HEK293 (cell line): Measurements from ENCODE around the gene FUOM.
A peak's percentile ranks its signal among the peaks of the same experiment; 100 is the strongest.

Experiments used
- ATF2 ChIP-seq: fragments of 450-650 bp; formaldehyde crosslinking; IDR thresholded peaks from 2 replicates; pipeline ENCODE4 v1.5.1; 2016; ENCODE audit warnings: missing biosample characterization, missing genetic modification characterization, low read depth
- ZIC2 ChIP-seq: fragments of 450-650 bp; formaldehyde crosslinking; IDR thresholded peaks from 2 replicates; pipeline ENCODE4 v1.5.1; 2016; ENCODE audit warnings: missing biosample characterization, missing genetic modification characterization

DNA sequence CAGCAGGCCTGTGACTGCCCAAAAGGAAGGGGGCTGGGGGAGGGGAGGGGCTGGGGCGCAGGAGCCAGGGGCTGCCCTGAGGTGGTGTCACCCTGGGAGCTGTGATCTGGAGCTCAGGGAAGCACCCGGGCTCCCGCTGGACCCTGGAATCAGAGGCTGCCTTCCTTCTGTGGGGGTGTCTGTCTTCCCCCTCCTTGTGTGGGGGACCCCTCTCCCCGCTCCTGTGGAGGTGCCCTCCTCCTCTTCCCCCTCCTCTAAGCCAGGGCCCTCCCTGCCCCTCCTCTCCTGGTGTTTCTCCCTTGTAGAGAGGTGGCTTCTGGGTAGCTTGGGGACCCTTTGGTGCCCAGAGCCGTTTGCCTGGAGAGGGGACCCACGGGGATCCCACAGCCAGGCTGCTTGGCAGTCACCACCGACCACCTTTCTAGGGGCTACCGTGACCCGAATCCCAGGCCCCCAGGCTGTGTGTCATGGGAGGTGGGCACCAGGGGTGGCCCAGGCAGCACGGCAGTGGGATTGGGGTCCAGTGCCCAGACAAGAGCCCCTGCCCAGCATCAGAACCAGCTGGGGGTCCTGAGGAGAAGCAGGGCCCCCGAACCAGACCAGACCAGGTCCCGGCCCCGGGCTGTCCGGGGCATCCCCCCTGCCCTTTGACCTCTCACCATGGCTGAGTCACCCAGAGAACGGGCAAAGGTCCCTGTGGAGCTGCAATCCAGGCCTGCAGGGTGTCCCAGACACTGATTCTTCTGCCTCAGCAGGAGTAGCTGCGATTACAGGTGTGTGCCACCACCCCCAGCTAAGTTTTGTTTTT lies 9.9 kb downstream of the FUOM start:
- TF ChIP-seq ZIC2 (peak; percentile 44; the same call in 1 of the 2 replicates), ATF2 (no peak)
